ENCODE results near the gene TIMP1. TPM values are rescaled to one million over a fixed set of nuclear protein-coding genes. Genes with fewer than 3 reads are reported as not detected.

The TIMP1 gene
- total and polyA plus RNA-seq, 8 donors: 11.5 to 292 (median 105) TPM

DNA sequence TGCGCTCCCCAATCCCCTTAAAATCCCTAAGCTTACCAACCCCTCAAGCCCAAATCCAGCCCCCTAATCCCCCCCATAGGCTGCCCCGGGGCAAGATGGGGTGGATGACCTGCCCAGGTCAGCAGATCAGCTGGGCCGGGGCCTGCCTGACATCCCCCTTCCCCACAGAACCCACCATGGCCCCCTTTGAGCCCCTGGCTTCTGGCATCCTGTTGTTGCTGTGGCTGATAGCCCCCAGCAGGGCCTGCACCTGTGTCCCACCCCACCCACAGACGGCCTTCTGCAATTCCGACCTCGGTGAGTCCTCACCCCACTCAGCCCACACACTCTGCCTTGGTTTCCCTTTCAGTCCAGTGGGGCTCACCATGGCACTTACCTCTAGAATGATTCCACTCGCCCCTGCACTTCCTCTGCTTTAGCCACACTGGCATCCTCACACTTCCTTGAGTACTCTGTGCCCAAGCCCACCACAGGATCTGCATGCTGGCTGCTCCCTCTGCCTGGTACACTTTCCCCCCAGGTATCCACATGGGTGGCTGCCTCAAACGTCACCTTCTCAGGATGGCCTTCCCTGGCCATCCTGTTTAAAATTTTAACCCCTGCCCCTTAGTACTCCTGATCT is 1.1 kb downstream of the TIMP1 start:
- DNase-seq: no peak
- no peak for FAIRE-seq

DNA sequence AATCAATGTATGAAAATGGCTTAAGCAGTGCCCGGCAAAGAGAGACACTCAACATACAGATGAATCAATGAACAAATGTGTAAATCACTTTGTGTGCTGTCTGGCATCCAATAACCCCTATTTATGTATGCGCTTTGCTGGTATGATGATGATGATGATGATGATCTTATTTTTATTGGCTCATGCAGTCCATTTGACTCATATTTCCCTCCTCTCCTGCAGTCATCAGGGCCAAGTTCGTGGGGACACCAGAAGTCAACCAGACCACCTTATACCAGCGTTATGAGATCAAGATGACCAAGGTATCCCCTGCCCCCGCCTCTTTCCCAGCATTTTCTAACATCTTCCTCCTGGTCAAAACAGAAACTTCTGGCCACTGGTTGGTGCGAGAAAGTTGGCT is 2.5 kb downstream of the TIMP1 start:
- DNase-seq (no peak), FAIRE-seq (no peak), ATAC-seq (no peak)
- TF ChIP-seq, protein P1, sequence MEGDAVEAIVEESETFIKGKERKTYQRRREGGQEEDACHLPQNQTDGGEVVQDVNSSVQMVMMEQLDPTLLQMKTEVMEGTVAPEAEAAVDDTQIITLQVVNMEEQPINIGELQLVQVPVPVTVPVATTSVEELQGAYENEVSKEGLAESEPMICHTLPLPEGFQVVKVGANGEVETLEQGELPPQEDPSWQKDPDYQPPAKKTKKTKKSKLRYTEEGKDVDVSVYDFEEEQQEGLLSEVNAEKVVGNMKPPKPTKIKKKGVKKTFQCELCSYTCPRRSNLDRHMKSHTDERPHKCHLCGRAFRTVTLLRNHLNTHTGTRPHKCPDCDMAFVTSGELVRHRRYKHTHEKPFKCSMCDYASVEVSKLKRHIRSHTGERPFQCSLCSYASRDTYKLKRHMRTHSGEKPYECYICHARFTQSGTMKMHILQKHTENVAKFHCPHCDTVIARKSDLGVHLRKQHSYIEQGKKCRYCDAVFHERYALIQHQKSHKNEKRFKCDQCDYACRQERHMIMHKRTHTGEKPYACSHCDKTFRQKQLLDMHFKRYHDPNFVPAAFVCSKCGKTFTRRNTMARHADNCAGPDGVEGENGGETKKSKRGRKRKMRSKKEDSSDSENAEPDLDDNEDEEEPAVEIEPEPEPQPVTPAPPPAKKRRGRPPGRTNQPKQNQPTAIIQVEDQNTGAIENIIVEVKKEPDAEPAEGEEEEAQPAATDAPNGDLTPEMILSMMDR (IDR thresholded peaks at IDR 0.05): no peak
- 57 to 65% methylated on average over 6 of the region's 6 CpGs for WGBS, 2 donors
- intact Hi-C loops (cut with DNase I): no loop called here
- Histone ChIP-seq H3K4me1 (no peaks in the 10 kb centered on the region), H3K9me3 (no peaks in the 10 kb centered on the region), H3K27me3 (peaks cover 0 to 4% (median 0%) of the 10 kb centered on the region in 4 donors), H3K36me3 (no peaks in the 10 kb centered on the region), H3K4me3 (no peak overlapping the region), H3K27ac (no peak overlapping the region)

More for the DNA sequence above, 1.1 kb downstream of the TIMP1 start:
- WGBS, 2 donors: 61 to 63% methylated on average over 8 of the region's 8 CpGs
- no peak overlapping the region for H3K27ac ChIP-seq
- no peaks in the 10 kb centered on the region for H3K9me3 ChIP-seq
- intact Hi-C loops (cut with DNase I): no loop called here
- no peak overlapping the region for H3K4me3 ChIP-seq
- H3K27me3 ChIP-seq: peaks cover 0 to 4% (median 0%) of the 10 kb centered on the region in 4 donors
- TF ChIP-seq, protein P1 (IDR thresholded peaks at IDR 0.05): no peak
- no peak for ATAC-seq
- H3K36me3 ChIP-seq: no peaks in the 10 kb centered on the region
- no peaks in the 10 kb centered on the region for H3K4me1 ChIP-seq

DNA sequence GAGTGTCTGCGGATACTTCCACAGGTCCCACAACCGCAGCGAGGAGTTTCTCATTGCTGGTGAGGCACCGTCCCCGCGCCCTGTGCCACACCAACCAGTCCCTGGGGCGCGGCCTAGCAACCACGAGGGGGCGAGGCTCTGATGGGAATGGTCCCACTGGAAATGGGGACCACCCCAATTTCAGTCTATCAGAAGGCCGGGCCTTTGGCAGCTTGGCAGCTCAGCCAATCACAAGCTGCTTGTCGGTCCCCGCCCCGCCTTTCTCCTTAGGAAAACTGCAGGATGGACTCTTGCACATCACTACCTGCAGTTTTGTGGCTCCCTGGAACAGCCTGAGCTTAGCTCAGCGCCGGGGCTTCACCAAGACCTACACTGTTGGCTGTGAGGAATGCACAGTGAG is 3.0 kb downstream of the TIMP1 start:
- FAIRE-seq (no peak), ATAC-seq (no peak), DNase-seq (no peak)
- 62 to 71% methylated on average over 16 of the region's 16 CpGs for WGBS, 2 donors
- Histone ChIP-seq H3K4me3 (no peak overlapping the region), H3K27me3 (peaks cover 0 to 4% (median 0%) of the 10 kb centered on the region in 4 donors), H3K27ac (no peak overlapping the region), H3K9me3 (no peaks in the 10 kb centered on the region), H3K4me1 (no peaks in the 10 kb centered on the region), H3K36me3 (no peaks in the 10 kb centered on the region)
- intact Hi-C loops (cut with DNase I): no loop called here
- TF ChIP-seq, protein P1 (IDR thresholded peaks at IDR 0.05): no peak

DNA sequence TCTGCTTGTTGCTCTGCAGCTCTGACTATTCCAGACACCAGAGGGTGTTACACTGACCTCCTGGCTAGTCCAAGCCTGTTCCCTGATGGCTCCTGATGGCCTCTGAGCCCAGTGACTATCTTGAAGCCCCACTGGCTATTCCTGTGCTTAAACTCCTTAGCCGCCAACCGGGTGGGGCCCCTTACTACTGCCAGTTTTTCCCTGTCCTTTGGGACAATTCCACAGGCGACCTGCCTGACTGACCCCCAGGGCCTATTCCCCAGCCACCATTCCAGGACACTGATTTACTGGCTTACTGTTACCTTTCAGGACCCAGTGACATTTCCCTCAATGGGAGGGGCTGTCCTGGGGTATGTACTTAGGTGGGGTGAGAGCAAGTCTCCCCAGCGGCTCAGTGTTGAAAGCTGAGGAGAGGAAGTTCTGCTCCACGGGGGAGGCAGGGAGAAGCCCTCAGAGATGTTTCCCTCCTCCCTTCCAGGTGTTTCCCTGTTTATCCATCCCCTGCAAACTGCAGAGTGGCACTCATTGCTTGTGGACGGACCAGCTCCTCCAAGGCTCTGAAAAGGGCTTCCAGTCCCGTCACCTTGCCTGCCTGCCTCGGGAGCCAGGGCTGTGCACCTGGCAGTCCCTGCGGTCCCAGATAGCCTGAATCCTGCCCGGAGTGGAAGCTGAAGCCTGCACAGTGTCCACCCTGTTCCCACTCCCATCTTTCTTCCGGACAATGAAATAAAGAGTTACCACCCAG is 4.0 kb downstream of the TIMP1 start:
- no peaks in the 10 kb centered on the region for H3K36me3 ChIP-seq
- H3K4me1 ChIP-seq: no peaks in the 10 kb centered on the region
- H3K9me3 ChIP-seq: no peaks in the 10 kb centered on the region
- no peak overlapping the region for H3K27ac ChIP-seq
- ATAC-seq (no peak), DNase-seq (no peak), FAIRE-seq (no peak)
- no peak overlapping the region for H3K4me3 ChIP-seq
- TF ChIP-seq, protein P1 (IDR thresholded peaks at IDR 0.05): no peak
- 58 to 62% methylated on average over 11 of the region's 11 CpGs for WGBS, 2 donors
- H3K27me3 ChIP-seq: peaks cover 0 to 4% (median 0%) of the 10 kb centered on the region in 4 donors
- intact Hi-C loops (cut with DNase I): no loop called here

All from pancreas (tissue), 10 donors.